Ovary (tissue), 3 donors: Measurements from ENCODE around the gene HOXC9.

Experiments used
- POLR2A ChIP-seq: fragments of 450-650 bp; IDR thresholded peaks from one replicate; pipeline ENCODE4 v1.6.1; 2017; ENCODE audit warnings: antibody characterized with exemption, mild to moderate bottlenecking, moderate library complexity
- TF ChIP-seq, protein P1 (sequence below), 3 donors: fragments of 450-650 bp in 2 of 3; fragments of 200-600 bp in 1 of 3; IDR thresholded peaks; one replicate each; pipeline versions ENCODE4 v1.5.1 to v1.8.0; 2016 to 2022; ENCODE audit warnings: antibody characterized with exemption in 3 of 3, mild to moderate bottlenecking in 1 of 3
- donor health status: DM: no; HTN: no; CAD: no.

DNA sequence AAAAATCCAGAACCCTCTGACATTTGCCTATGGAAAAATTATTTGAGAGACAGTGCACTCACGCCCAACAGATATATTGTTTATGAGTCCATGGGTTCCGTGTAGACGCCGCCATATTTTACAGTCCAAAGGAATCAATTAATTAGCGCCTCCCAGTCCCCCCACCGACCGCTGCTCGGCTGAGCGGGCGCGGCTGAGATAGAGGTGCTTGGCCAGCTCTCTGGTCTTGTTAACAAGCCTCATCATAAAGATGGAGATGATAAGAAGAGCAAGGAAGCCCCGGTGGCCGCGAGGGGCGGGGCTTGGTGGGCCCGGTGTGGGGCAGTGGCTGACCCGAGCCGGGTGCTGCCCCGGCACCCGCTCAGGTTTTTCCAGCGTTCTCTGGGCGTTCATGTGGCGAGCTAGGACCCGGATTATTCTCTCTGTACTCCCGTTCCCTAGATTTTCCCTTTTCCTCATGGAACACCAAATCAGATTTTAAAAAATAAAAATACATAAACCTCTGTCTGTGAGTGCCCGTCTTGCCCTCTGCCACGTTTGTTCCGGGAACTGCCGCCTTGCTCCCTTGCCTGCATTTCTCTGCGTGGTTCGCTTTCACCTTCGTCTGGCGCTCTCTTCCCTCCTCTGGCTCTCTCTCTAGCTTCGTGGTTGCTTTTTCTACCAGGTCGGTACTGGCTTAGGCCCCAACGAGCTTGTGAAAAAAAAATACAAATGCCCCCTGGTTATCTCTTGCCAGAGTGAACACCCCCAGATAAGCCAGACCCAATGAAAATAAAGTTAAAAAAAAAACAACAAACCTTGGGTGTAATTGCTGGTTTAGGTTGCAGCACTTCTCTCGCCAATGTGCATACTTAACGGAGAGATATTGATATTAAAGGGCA lies 36.3 kb upstream of the HOXC9 start:
- TF ChIP-seq, protein P1, sequence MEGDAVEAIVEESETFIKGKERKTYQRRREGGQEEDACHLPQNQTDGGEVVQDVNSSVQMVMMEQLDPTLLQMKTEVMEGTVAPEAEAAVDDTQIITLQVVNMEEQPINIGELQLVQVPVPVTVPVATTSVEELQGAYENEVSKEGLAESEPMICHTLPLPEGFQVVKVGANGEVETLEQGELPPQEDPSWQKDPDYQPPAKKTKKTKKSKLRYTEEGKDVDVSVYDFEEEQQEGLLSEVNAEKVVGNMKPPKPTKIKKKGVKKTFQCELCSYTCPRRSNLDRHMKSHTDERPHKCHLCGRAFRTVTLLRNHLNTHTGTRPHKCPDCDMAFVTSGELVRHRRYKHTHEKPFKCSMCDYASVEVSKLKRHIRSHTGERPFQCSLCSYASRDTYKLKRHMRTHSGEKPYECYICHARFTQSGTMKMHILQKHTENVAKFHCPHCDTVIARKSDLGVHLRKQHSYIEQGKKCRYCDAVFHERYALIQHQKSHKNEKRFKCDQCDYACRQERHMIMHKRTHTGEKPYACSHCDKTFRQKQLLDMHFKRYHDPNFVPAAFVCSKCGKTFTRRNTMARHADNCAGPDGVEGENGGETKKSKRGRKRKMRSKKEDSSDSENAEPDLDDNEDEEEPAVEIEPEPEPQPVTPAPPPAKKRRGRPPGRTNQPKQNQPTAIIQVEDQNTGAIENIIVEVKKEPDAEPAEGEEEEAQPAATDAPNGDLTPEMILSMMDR (IDR thresholded peaks at IDR 0.05), result no peak
- no peak for TF ChIP-seq POLR2A
